RWPE1 (cell line): Measurements from ENCODE around the gene IKZF1.

Experiments used
- CTCF ChIA-PET: fragments of 350-600 bp; sonication (Branson Sonifier 250); formaldehyde crosslinking; extraction: SDS; loops from one replicate; lab custom pipeline; 2021; lab: Yijun Ruan, JAX
- POLR2A ChIA-PET: fragments of 400-600 bp; formaldehyde crosslinking; extraction: SDS; loops from one replicate; lab custom pipeline; 2020; ENCODE audit warnings: antibody characterized with exemption; ENCODE audit not compliant: low non-redundant PET; lab: Yijun Ruan, JAX
- DNase-seq: peaks from one replicate; pipeline ENCODE4 v3.0.0; 2012; ENCODE audit warnings: low spot score
- H3K27ac ChIP-seq: fragments of 450-650 bp; 2 replicates; pipeline ENCODE4 v1.5.1; 2017
- TF ChIP-seq, protein P1 (sequence below): fragments of 450-650 bp; conservative IDR thresholded peaks from 2 replicates; pipeline ENCODE4 v1.5.1; 2017; ENCODE audit warnings: low read depth, mild to moderate bottlenecking

Gene IKZF1

GRCh38 chr7:50396856-50397255 is 92.3 kb downstream of the IKZF1 start:
- no peak overlapping the region for H3K27ac ChIP-seq
- DNase-seq, result no peak
- ChIA-PET POLR2A (no interaction called here), CTCF (interaction anchor here (0.6 to 0.9 kb wide), 2 partner anchors 192 to 282 kb away, joined by 3 read pairs; no protein-coding TSS in a partner anchor)
- TF ChIP-seq, protein P1, sequence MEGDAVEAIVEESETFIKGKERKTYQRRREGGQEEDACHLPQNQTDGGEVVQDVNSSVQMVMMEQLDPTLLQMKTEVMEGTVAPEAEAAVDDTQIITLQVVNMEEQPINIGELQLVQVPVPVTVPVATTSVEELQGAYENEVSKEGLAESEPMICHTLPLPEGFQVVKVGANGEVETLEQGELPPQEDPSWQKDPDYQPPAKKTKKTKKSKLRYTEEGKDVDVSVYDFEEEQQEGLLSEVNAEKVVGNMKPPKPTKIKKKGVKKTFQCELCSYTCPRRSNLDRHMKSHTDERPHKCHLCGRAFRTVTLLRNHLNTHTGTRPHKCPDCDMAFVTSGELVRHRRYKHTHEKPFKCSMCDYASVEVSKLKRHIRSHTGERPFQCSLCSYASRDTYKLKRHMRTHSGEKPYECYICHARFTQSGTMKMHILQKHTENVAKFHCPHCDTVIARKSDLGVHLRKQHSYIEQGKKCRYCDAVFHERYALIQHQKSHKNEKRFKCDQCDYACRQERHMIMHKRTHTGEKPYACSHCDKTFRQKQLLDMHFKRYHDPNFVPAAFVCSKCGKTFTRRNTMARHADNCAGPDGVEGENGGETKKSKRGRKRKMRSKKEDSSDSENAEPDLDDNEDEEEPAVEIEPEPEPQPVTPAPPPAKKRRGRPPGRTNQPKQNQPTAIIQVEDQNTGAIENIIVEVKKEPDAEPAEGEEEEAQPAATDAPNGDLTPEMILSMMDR, result no peak

DNA sequence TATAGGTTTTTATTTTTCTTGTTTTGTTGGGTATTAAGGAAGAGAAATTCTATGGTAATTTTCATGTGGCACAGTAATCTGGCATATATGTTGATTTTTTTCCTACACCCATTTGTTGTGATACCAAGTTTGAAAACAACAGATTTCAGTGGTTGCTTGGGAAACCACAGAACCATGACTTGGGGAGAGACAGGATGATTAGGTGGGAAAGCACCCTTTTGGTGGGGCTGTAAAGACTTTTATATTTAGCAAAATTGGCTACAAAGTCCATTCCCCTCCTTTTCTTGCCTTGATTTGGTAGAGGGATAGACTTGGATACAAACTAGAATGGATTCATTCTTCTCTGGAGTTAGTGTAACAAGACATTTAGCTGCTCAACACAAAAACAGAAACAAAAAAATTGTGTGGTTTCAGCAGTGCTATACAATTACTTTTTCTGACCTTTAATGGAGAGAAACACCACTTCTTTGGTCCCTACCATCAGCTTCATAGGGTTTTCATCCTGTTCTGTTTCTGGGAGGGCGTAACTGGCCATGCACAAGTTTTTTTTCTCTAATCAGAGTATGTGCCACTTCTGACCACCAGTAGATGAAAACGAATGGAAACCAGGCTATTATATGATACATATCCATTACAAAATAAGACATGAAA is 92.9 kb downstream of the IKZF1 start:
- H3K27ac ChIP-seq, result no peak overlapping the region
- TF ChIP-seq, protein P1, result no peak
- no peak for DNase-seq
- CTCF ChIA-PET, result interaction anchor here (0.6 kb wide), 1 partner anchor 281 kb away, joined by 3 read pairs; no protein-coding TSS in a partner anchor
- POLR2A ChIA-PET, result no interaction called here

- TF ChIP-seq, protein P1, result no peak
- no peak for DNase-seq
- no peak overlapping the region for H3K27ac ChIP-seq
- CTCF ChIA-PET, result no interaction called here
- POLR2A ChIA-PET, result no interaction called here
Measured at GRCh38 chr7:50397971-50398324, 93.4 kb downstream of the IKZF1 start.

GRCh38 chr7:50399206-50399605 is 94.7 kb downstream of the IKZF1 start:
- H3K27ac ChIP-seq, result no peak overlapping the region
- ChIA-PET CTCF (no interaction called here), POLR2A (no interaction called here)
- no peak for DNase-seq
- TF ChIP-seq, protein P1, result no peak

- DNase-seq, result no peak
- H3K27ac ChIP-seq, result no peak overlapping the region
- CTCF ChIA-PET, result no interaction called here
- POLR2A ChIA-PET, result no interaction called here
- TF ChIP-seq, protein P1, result no peak
Measured at GRCh38 chr7:50399635-50400034, 95.1 kb downstream of the IKZF1 start.

GRCh38 chr7:50400114-50400513 is 95.6 kb downstream of the IKZF1 start:
- H3K27ac ChIP-seq, result no peak overlapping the region
- TF ChIP-seq, protein P1, result no peak
- POLR2A ChIA-PET, result no interaction called here
- CTCF ChIA-PET, result no interaction called here
- DNase-seq, result no peak
